ENCODE data around the gene KCTD20. TPM values are rescaled to one million over a fixed set of nuclear protein-coding genes. Genes with fewer than 3 reads are reported as not detected.

The KCTD20 gene
- total and polyA plus RNA-seq, 4 donors: 9.5 to 48.5 (median 32.2) TPM

- peaks cover 2 to 25% (median 18%) of the 10 kb centered on the region in 4 donors for H3K36me3 ChIP-seq (ENCODE audit: control insufficient read depth in 4 of 4, insufficient read depth in 3 of 4, low read depth in 1 of 4, low read length in 3 of 4)
- no peaks in the 10 kb centered on the region for H3K9me3 ChIP-seq (ENCODE audit: control insufficient read depth in 4 of 4, low read length in 3 of 4)
- H3K27ac ChIP-seq (ENCODE audit: low read depth in 1 of 2, low read length in 2 of 2): no peak overlapping the region
- H3K4me3 ChIP-seq (ENCODE audit: low read depth in 1 of 3, low read length in 3 of 3): no peak overlapping the region
- no peak for DNase-seq (ENCODE audit: low spot score)
- 89% methylated on average over 5 of the region's 5 CpGs for WGBS
- no peaks in the 10 kb centered on the region for H3K4me1 ChIP-seq (ENCODE audit: control insufficient read depth in 4 of 4, insufficient read depth in 4 of 4, low read length in 3 of 4)
- no peak overlapping the region for H3K9ac ChIP-seq (ENCODE audit: low read depth in 1 of 2, low read length in 2 of 2)
- TF ChIP-seq YY1 (IDR thresholded peaks at IDR 0.05) (no peak), HNF4G (IDR thresholded peaks at IDR 0.05) (no peak), FOXA1 (IDR thresholded peaks at IDR 0.05) (no peak), EGR1 (IDR thresholded peaks at IDR 0.05; ENCODE audit: low read depth in 2 of 2) (no peak), CTCF (IDR thresholded peaks at IDR 0.05; ENCODE audit: low read depth, low read length, missing input control) (no peak), GABPA (IDR thresholded peaks at IDR 0.05 in 1 of 2, conservative IDR thresholded peaks at IDR 0.05 in 1 of 2) (no peak), RAD21 (IDR thresholded peaks at IDR 0.05) (no peak), REST (IDR thresholded peaks at IDR 0.05) (no peak), NR2F2 (IDR thresholded peaks at IDR 0.05) (no peak)
- no peaks in the 10 kb centered on the region for H3K27me3 ChIP-seq (ENCODE audit: control insufficient read depth in 4 of 4, insufficient read depth in 4 of 4, low read length in 3 of 4)
Measured at GRCh38 chr6:36495086-36495485, 52.3 kb downstream of the KCTD20 start.

- no peak overlapping the region for H3K27ac ChIP-seq (ENCODE audit: low read depth in 1 of 2, low read length in 2 of 2)
Measured at GRCh38 chr6:36499918-36500317, 57.1 kb downstream of the KCTD20 start.

More at GRCh38 chr6:36499918-36500317, 57.1 kb downstream of the KCTD20 start:
- Histone ChIP-seq H3K36me3 (ENCODE audit: control insufficient read depth in 4 of 4, insufficient read depth in 3 of 4, low read depth in 1 of 4, low read length in 3 of 4) (peaks cover 3 to 22% (median 19%) of the 10 kb centered on the region in 4 donors), H3K27me3 (ENCODE audit: control insufficient read depth in 4 of 4, insufficient read depth in 4 of 4, low read length in 3 of 4) (no peaks in the 10 kb centered on the region), H3K9ac (ENCODE audit: low read depth in 1 of 2, low read length in 2 of 2) (no peak overlapping the region), H3K9me3 (ENCODE audit: control insufficient read depth in 4 of 4, low read length in 3 of 4) (no peaks in the 10 kb centered on the region), H3K4me3 (ENCODE audit: low read depth in 1 of 3, low read length in 3 of 3) (no peak overlapping the region), H3K4me1 (ENCODE audit: control insufficient read depth in 4 of 4, insufficient read depth in 4 of 4, low read length in 3 of 4) (no peaks in the 10 kb centered on the region)
- no peak for TF ChIP-seq MAX (IDR thresholded peaks at IDR 0.05)
- TF ChIP-seq TAF1 (conservative IDR thresholded peaks at IDR 0.05): no peak
- no peak for TF ChIP-seq JUND (IDR thresholded peaks at IDR 0.05)
- TF ChIP-seq HNF4A (conservative IDR thresholded peaks at IDR 0.05): no peak
- TF ChIP-seq FOXA2 (IDR thresholded peaks at IDR 0.05): no peak
- no peak for TF ChIP-seq NR2F2 (IDR thresholded peaks at IDR 0.05)
- TF ChIP-seq EGR1 (IDR thresholded peaks at IDR 0.05; ENCODE audit: low read depth in 2 of 2): no peak
- TF ChIP-seq GABPA (IDR thresholded peaks at IDR 0.05 in 1 of 2, conservative IDR thresholded peaks at IDR 0.05 in 1 of 2): no peak
- no peak for TF ChIP-seq RXRA (IDR thresholded peaks at IDR 0.05)
- TF ChIP-seq HNF4G (IDR thresholded peaks at IDR 0.05): no peak
- TF ChIP-seq ZBTB33 (IDR thresholded peaks at IDR 0.05): no peak
- DNase-seq (ENCODE audit: low spot score): no peak
- WGBS: 97% methylated on average over 4 of the region's 4 CpGs

All from liver (tissue), 9 donors.